Measurements from ENCODE around the gene C1QTNF6. TPM values are rescaled to one million over a fixed set of nuclear protein-coding genes. Genes with fewer than 3 reads are reported as not detected.

C1QTNF6 gene
- total RNA-seq, 1 experiment from 2014 or later = 85.9 TPM

- POLR2A ChIA-PET (ENCODE audit: unreplicated experiment) = interaction anchor here (0.6 kb wide), 1 partner anchor 17 kb away, joined by 3 read pairs; no protein-coding TSS in a partner anchor
- Histone ChIP-seq H3F3A (ENCODE audit: insufficient read depth, low read depth) (peaks cover 78% of the 10 kb centered on the region), H3K4me2 (no peak overlapping the region), H4K20me1 (ENCODE audit: insufficient read depth) (no peaks in the 10 kb centered on the region), H3K27me3 (ENCODE audit: insufficient read depth, low read depth) (no peaks in the 10 kb centered on the region), H3K27ac (no peak overlapping the region), H2AFZ (no peak overlapping the region), H3K36me3 (ENCODE audit: low read depth) (no peaks in the 10 kb centered on the region; the same call in 1 of the 2 replicates), H3K9me3 (ENCODE audit: insufficient read depth, low read depth) (no peaks in the 10 kb centered on the region), H3K4me3 (no peak overlapping the region), H3K79me2 (ENCODE audit: low read depth) (peaks cover 29% of the 10 kb centered on the region), H3K9me2 (ENCODE audit: insufficient read depth) (no peaks in the 10 kb centered on the region), H3K4me1 (replicated peaks; ENCODE audit: insufficient read depth) (peaks cover 91% of the 10 kb centered on the region)
- no peak for DNase-seq
- intact Hi-C loops (cut with micrococcal nuclease; ENCODE audit: unreplicated experiment) = loop anchor here (10.0 kb wide), 1 partner anchor 262 kb away; no protein-coding TSS in a partner anchor
- no peak for TF ChIP-seq EZH2 (IDR thresholded peaks at IDR 0.05; ENCODE audit: low read depth)
- no peak for TF ChIP-seq CTCF (conservative IDR thresholded peaks at IDR 0.05)
- BruUV-seq (replicated peaks) = no TSS peak
- CTCF ChIA-PET = no interaction called here
Observed at GRCh38 chr22:37192741-37193140, 4.7 kb upstream of the C1QTNF6 start.

GRCh38 chr22:37192204-37192603 lies 4.2 kb upstream of the C1QTNF6 start:
- POLR2A ChIA-PET (ENCODE audit: unreplicated experiment) = interaction anchor here (0.6 kb wide), 1 partner anchor 18 kb away, joined by 3 read pairs; no protein-coding TSS in a partner anchor
- H3K27ac ChIP-seq = peak overlapping the region; percentile 94
- intact Hi-C loops (cut with micrococcal nuclease; ENCODE audit: unreplicated experiment) = loop anchor here (10.0 kb wide), 1 partner anchor 263 kb away; no protein-coding TSS in a partner anchor

GRCh38 chr22:37190262-37190780 lies 2.3 kb upstream of the C1QTNF6 start:
- TF ChIP-seq CTCF (conservative IDR thresholded peaks at IDR 0.05) (no peak), EZH2 (IDR thresholded peaks at IDR 0.05; ENCODE audit: low read depth) (no peak)
- peaks cover 73% of the 10 kb centered on the region for H3F3A ChIP-seq (ENCODE audit: insufficient read depth, low read depth)
- peak overlapping the region; percentile 77 for H3K4me2 ChIP-seq
- peak overlapping the region; percentile 94 for H3K27ac ChIP-seq
- no peaks in the 10 kb centered on the region for H3K9me3 ChIP-seq (ENCODE audit: insufficient read depth, low read depth)
- H3K4me3 ChIP-seq = peak overlapping the region; percentile 65
- H3K4me1 ChIP-seq (replicated peaks; ENCODE audit: insufficient read depth) = peaks cover 86% of the 10 kb centered on the region
- no peaks in the 10 kb centered on the region for H3K27me3 ChIP-seq (ENCODE audit: insufficient read depth, low read depth)
- intact Hi-C loops (cut with micrococcal nuclease; ENCODE audit: unreplicated experiment) = loop anchor here (10.0 kb wide), 1 partner anchor 264 kb away; no protein-coding TSS in a partner anchor
- peaks cover 41% of the 10 kb centered on the region for H3K79me2 ChIP-seq (ENCODE audit: low read depth)
- H4K20me1 ChIP-seq (ENCODE audit: insufficient read depth) = no peaks in the 10 kb centered on the region
- no peaks in the 10 kb centered on the region; the same call in 1 of the 2 replicates for H3K36me3 ChIP-seq (ENCODE audit: low read depth)
- H2AFZ ChIP-seq = no peak overlapping the region
- ChIA-PET CTCF (interaction anchor here (1.4 kb wide), 1 partner anchor 12 kb away, joined by 5 read pairs; no protein-coding TSS in a partner anchor), POLR2A (ENCODE audit: unreplicated experiment) (interaction anchor here (0.6 to 0.7 kb wide), 2 partner anchors 8 to 628 kb away, joined by 3 to 8 read pairs; no protein-coding TSS in a partner anchor)
- peak; percentile 58 to 100 for DNase-seq
- BruUV-seq (replicated peaks) = no TSS peak
- H3K9me2 ChIP-seq (ENCODE audit: insufficient read depth) = no peaks in the 10 kb centered on the region

More at GRCh38 chr22:37192204-37192603, 4.2 kb upstream of the C1QTNF6 start:
- Histone ChIP-seq H3K9me2 (ENCODE audit: insufficient read depth) (no peaks in the 10 kb centered on the region), H4K20me1 (ENCODE audit: insufficient read depth) (no peaks in the 10 kb centered on the region), H3K79me2 (ENCODE audit: low read depth) (peaks cover 34% of the 10 kb centered on the region), H3K9me3 (ENCODE audit: insufficient read depth, low read depth) (no peaks in the 10 kb centered on the region), H3F3A (ENCODE audit: insufficient read depth, low read depth) (peaks cover 79% of the 10 kb centered on the region), H2AFZ (no peak overlapping the region), H3K4me3 (no peak overlapping the region), H3K4me2 (peak overlapping the region; percentile 77), H3K4me1 (replicated peaks; ENCODE audit: insufficient read depth) (peaks cover 90% of the 10 kb centered on the region), H3K36me3 (ENCODE audit: low read depth) (no peaks in the 10 kb centered on the region; the same call in 1 of the 2 replicates), H3K27me3 (ENCODE audit: insufficient read depth, low read depth) (no peaks in the 10 kb centered on the region)
- no TSS peak for BruUV-seq (replicated peaks)
- CTCF ChIA-PET = no interaction called here
- DNase-seq = no peak
- TF ChIP-seq EZH2 (IDR thresholded peaks at IDR 0.05; ENCODE audit: low read depth) (no peak), CTCF (conservative IDR thresholded peaks at IDR 0.05) (no peak)

Measured in PC-9 (cell line).